ENCODE results near the gene PSMD13. TPM values are rescaled to one million over a fixed set of nuclear protein-coding genes. Genes with fewer than 3 reads are reported as not detected.
A peak's percentile ranks its signal among the peaks of the same experiment; 100 is the strongest.
"Not testable (repeated sequence)": the region's sequence is repeated elsewhere in the genome, so short reads cannot be mapped to it uniquely, and the experiment has no call there.

PSMD13 gene
- total and polyA plus RNA-seq, 5 donors from 2014 or later = 99.6 to 276 (median 247) TPM

- Mint-ChIP-seq H3K4me1 (peaks cover 8 to 41% (median 20%) of the 10 kb centered on the region in 4 donors), H3K4me3 (peak overlapping the region; percentile 84 to 93 (median 90)), H3K9me3 (peaks cover 0 to 2% (median 0%) of the 10 kb centered on the region in 7 donors), H3K27ac (peak overlapping the region; percentile 93 to 98 (median 98)), H3K36me3 (no peaks in the 10 kb centered on the region), H3K27me3 (peaks cover 5% of the 10 kb centered on the region)
- DNase-seq (peak; percentile 51 to 61 (median 52)), ATAC-seq (ENCODE audit: low read depth in 2 of 2) (peak; percentile 12 to 35)
- H3K27ac ChIP-seq (ENCODE audit: insufficient read depth, low read length, poor library complexity, severe bottlenecking) = peak overlapping the region; percentile 87
- H3K27me3 ChIP-seq (ENCODE audit: control insufficient read depth, insufficient read depth, low read length) = no peaks in the 10 kb centered on the region
- H3K36me3 ChIP-seq (ENCODE audit: control insufficient read depth, insufficient read depth, low read length) = no peaks in the 10 kb centered on the region
- H3K4me1 ChIP-seq (ENCODE audit: control insufficient read depth, insufficient read depth, low read length, poor library complexity, severe bottlenecking) = peaks cover 34% of the 10 kb centered on the region
- peaks cover 0 to 4% of the 10 kb centered on the region in 2 experiments for H3K9me3 ChIP-seq (ENCODE audit: control insufficient read depth in 2 of 2, low read length in 2 of 2)
- H3K4me3 ChIP-seq (ENCODE audit: low read depth, low read length) = peak overlapping the region; percentile 70
Observed at GRCh38 chr11:267491-267994, 30.8 kb downstream of the PSMD13 start.

- not testable (repeated sequence) for H3K27me3 ChIP-seq (ENCODE audit: control insufficient read depth, insufficient read depth, low read length); H3K27me3 Mint-ChIP-seq; H3K9me3 ChIP-seq (ENCODE audit: control insufficient read depth in 2 of 2, low read length in 2 of 2); H3K9me3 Mint-ChIP-seq; H3K36me3 ChIP-seq (ENCODE audit: control insufficient read depth, insufficient read depth, low read length); H3K36me3 Mint-ChIP-seq
- DNase-seq (peak in 1 of 3 donors; percentile 69), ATAC-seq (ENCODE audit: low read depth in 2 of 2) (peak; percentile 7 to 26)
- H3K27ac Mint-ChIP-seq = peak overlapping the region; percentile 93 to 98 (median 98)
- H3K4me1 Mint-ChIP-seq = peaks cover 8 to 41% (median 20%) of the 10 kb centered on the region in 4 donors
- peaks cover 34% of the 10 kb centered on the region for H3K4me1 ChIP-seq (ENCODE audit: control insufficient read depth, insufficient read depth, low read length, poor library complexity, severe bottlenecking)
- peak overlapping the region; percentile 98 for H3K4me3 ChIP-seq (ENCODE audit: low read depth, low read length)
- peak overlapping the region; percentile 87 for H3K27ac ChIP-seq (ENCODE audit: insufficient read depth, low read length, poor library complexity, severe bottlenecking)
- peak overlapping the region; percentile 84 to 93 (median 90) for H3K4me3 Mint-ChIP-seq
Observed at GRCh38 chr11:268716-269145, 32.0 kb downstream of the PSMD13 start.

GRCh38 chr11:269146-269890, 32.5 kb downstream of the PSMD13 start:
- ATAC-seq (ENCODE audit: low read depth in 2 of 2) (peak; percentile 54 to 63), DNase-seq (peak in 2 of 3 donors; percentile 85 to 86)
- Mint-ChIP-seq H3K27ac (peak overlapping the region; percentile 93 to 98 (median 98)), H3K4me3 (peak overlapping the region; percentile 84 to 93 (median 90)), H3K9me3 (peaks cover 0 to 2% (median 0%) of the 10 kb centered on the region in 7 donors), H3K36me3 (no peaks in the 10 kb centered on the region), H3K4me1 (peaks cover 8 to 41% (median 20%) of the 10 kb centered on the region in 4 donors), H3K27me3 (peaks cover 9% of the 10 kb centered on the region)
- H3K27ac ChIP-seq (ENCODE audit: insufficient read depth, low read length, poor library complexity, severe bottlenecking) = peak overlapping the region; percentile 87
- peaks cover 0 to 4% of the 10 kb centered on the region in 2 experiments for H3K9me3 ChIP-seq (ENCODE audit: control insufficient read depth in 2 of 2, low read length in 2 of 2)
- H3K4me3 ChIP-seq (ENCODE audit: low read depth, low read length) = peak overlapping the region; percentile 98
- no peaks in the 10 kb centered on the region for H3K36me3 ChIP-seq (ENCODE audit: control insufficient read depth, insufficient read depth, low read length)
- no peaks in the 10 kb centered on the region for H3K27me3 ChIP-seq (ENCODE audit: control insufficient read depth, insufficient read depth, low read length)
- H3K4me1 ChIP-seq (ENCODE audit: control insufficient read depth, insufficient read depth, low read length, poor library complexity, severe bottlenecking) = peaks cover 34% of the 10 kb centered on the region

- Histone ChIP-seq H3K27ac (ENCODE audit: insufficient read depth, low read length, poor library complexity, severe bottlenecking) (no peak overlapping the region), H3K4me3 (ENCODE audit: low read depth, low read length) (no peak overlapping the region), H3K9me3 (ENCODE audit: control insufficient read depth in 2 of 2, low read length in 2 of 2) (peaks cover 0 to 4% of the 10 kb centered on the region in 2 experiments), H3K4me1 (ENCODE audit: control insufficient read depth, insufficient read depth, low read length, poor library complexity, severe bottlenecking) (peaks cover 34% of the 10 kb centered on the region), H3K27me3 (ENCODE audit: control insufficient read depth, insufficient read depth, low read length) (no peaks in the 10 kb centered on the region), H3K36me3 (ENCODE audit: control insufficient read depth, insufficient read depth, low read length) (no peaks in the 10 kb centered on the region)
- no peak for DNase-seq
- no peaks in the 10 kb centered on the region for H3K36me3 Mint-ChIP-seq
- H3K27ac Mint-ChIP-seq = peak overlapping the region in 1 of 3 donors; percentile 60
- peaks cover 8 to 41% (median 23%) of the 10 kb centered on the region in 4 donors for H3K4me1 Mint-ChIP-seq
- H3K4me3 Mint-ChIP-seq = no peak overlapping the region
- no peaks in the 10 kb centered on the region for H3K9me3 Mint-ChIP-seq
- H3K27me3 Mint-ChIP-seq = peaks cover 9% of the 10 kb centered on the region
- ATAC-seq (ENCODE audit: low read depth in 2 of 2) = no peak
Observed at GRCh38 chr11:270451-271318, 33.9 kb downstream of the PSMD13 start.

- DNase-seq = no peak
- ATAC-seq (ENCODE audit: low read depth in 2 of 2) = no peak
Observed at GRCh38 chr11:271319-271715, 34.5 kb downstream of the PSMD13 start.

GRCh38 chr11:272195-272930, 35.6 kb downstream of the PSMD13 start:
- H3K27ac ChIP-seq (ENCODE audit: insufficient read depth, low read length, poor library complexity, severe bottlenecking) = no peak overlapping the region
- peaks cover 13 to 42% (median 21%) of the 10 kb centered on the region in 4 donors for H3K4me1 Mint-ChIP-seq
- no peak overlapping the region for H3K4me3 ChIP-seq (ENCODE audit: low read depth, low read length)
- no peaks in the 10 kb centered on the region for H3K9me3 ChIP-seq (ENCODE audit: control insufficient read depth in 2 of 2, low read length in 2 of 2)
- ATAC-seq (ENCODE audit: low read depth in 2 of 2) (no peak), DNase-seq (no peak)
- H3K27me3 ChIP-seq (ENCODE audit: control insufficient read depth, insufficient read depth, low read length) = peaks cover under 1% of the 10 kb centered on the region
- H3K27me3 Mint-ChIP-seq = peaks cover 19% of the 10 kb centered on the region
- no peaks in the 10 kb centered on the region for H3K36me3 ChIP-seq (ENCODE audit: control insufficient read depth, insufficient read depth, low read length)
- peaks cover 31% of the 10 kb centered on the region for H3K4me1 ChIP-seq (ENCODE audit: control insufficient read depth, insufficient read depth, low read length, poor library complexity, severe bottlenecking)
- peaks cover 10% of the 10 kb centered on the region for H3K36me3 Mint-ChIP-seq
- peaks cover 0 to 1% (median 0%) of the 10 kb centered on the region in 7 donors for H3K9me3 Mint-ChIP-seq
- H3K4me3 Mint-ChIP-seq = peak overlapping the region in 1 of 4 donors; percentile 20
- peak overlapping the region in 2 of 3 donors; percentile 6 to 90 for H3K27ac Mint-ChIP-seq

More at GRCh38 chr11:271319-271715, 34.5 kb downstream of the PSMD13 start:
- Histone ChIP-seq H3K4me1 (ENCODE audit: control insufficient read depth, insufficient read depth, low read length, poor library complexity, severe bottlenecking) (peaks cover 34% of the 10 kb centered on the region), H3K36me3 (ENCODE audit: control insufficient read depth, insufficient read depth, low read length) (no peaks in the 10 kb centered on the region), H3K4me3 (ENCODE audit: low read depth, low read length) (no peak overlapping the region), H3K27me3 (ENCODE audit: control insufficient read depth, insufficient read depth, low read length) (no peaks in the 10 kb centered on the region), H3K9me3 (ENCODE audit: control insufficient read depth in 2 of 2, low read length in 2 of 2) (no peaks in the 10 kb centered on the region), H3K27ac (ENCODE audit: insufficient read depth, low read length, poor library complexity, severe bottlenecking) (no peak overlapping the region)
- no peak overlapping the region for H3K27ac Mint-ChIP-seq
- H3K27me3 Mint-ChIP-seq = peaks cover 14% of the 10 kb centered on the region
- peaks cover 8 to 41% (median 23%) of the 10 kb centered on the region in 4 donors for H3K4me1 Mint-ChIP-seq
- H3K9me3 Mint-ChIP-seq = no peaks in the 10 kb centered on the region
- no peak overlapping the region for H3K4me3 Mint-ChIP-seq
- peaks cover 5% of the 10 kb centered on the region for H3K36me3 Mint-ChIP-seq

GRCh38 chr11:272931-273198, 36.1 kb downstream of the PSMD13 start:
- Histone ChIP-seq H3K27ac (ENCODE audit: insufficient read depth, low read length, poor library complexity, severe bottlenecking) (no peak overlapping the region), H3K9me3 (ENCODE audit: control insufficient read depth in 2 of 2, low read length in 2 of 2) (no peaks in the 10 kb centered on the region), H3K4me1 (ENCODE audit: control insufficient read depth, insufficient read depth, low read length, poor library complexity, severe bottlenecking) (peaks cover 26% of the 10 kb centered on the region), H3K27me3 (ENCODE audit: control insufficient read depth, insufficient read depth, low read length) (peaks cover 5% of the 10 kb centered on the region), H3K4me3 (ENCODE audit: low read depth, low read length) (no peak overlapping the region), H3K36me3 (ENCODE audit: control insufficient read depth, insufficient read depth, low read length) (no peaks in the 10 kb centered on the region)
- DNase-seq (no peak), ATAC-seq (ENCODE audit: low read depth in 2 of 2) (no peak)
- H3K9me3 Mint-ChIP-seq = peaks cover 0 to 1% (median 0%) of the 10 kb centered on the region in 7 donors
- H3K27me3 Mint-ChIP-seq = peaks cover 24% of the 10 kb centered on the region
- no peak overlapping the region for H3K4me3 Mint-ChIP-seq
- H3K4me1 Mint-ChIP-seq = peaks cover 13 to 43% (median 25%) of the 10 kb centered on the region in 4 donors
- H3K36me3 Mint-ChIP-seq = peaks cover 10% of the 10 kb centered on the region
- peak overlapping the region in 2 of 3 donors; percentile 6 to 74 for H3K27ac Mint-ChIP-seq
